IPS-20b (cell line): ENCODE data around the gene APCDD1L.

Experiments
- H3K27ac ChIP-seq: one replicate; pipeline ENCODE4 v1.5.1; 2013; ENCODE audit warnings: low read length
- H3K27me3 ChIP-seq: 2 replicates; pipeline ENCODE4 v1.6.1; 2013; ENCODE audit warnings: mild to moderate bottlenecking, low read length, inconsistent platforms; ENCODE audit not compliant: insufficient read depth
- H3K36me3 ChIP-seq: 2 replicates; pipeline ENCODE4 v1.6.1; 2013; ENCODE audit warnings: low read depth, mild to moderate bottlenecking, inconsistent platforms, low read length, moderate library complexity; ENCODE audit not compliant: insufficient read depth
- H3K4me1 ChIP-seq: 2 replicates; pipeline ENCODE4 v1.6.1; 2013; ENCODE audit warnings: mild to moderate bottlenecking, control low read depth, inconsistent platforms, low read length, moderate library complexity; ENCODE audit not compliant: insufficient read depth
- H3K4me3 ChIP-seq: 2 replicates; pipeline ENCODE4 v1.5.1; 2013; ENCODE audit warnings: mild to moderate bottlenecking, low read length, inconsistent platforms
- H3K9ac ChIP-seq: 2 replicates; pipeline ENCODE4 v1.6.1; 2013; ENCODE audit warnings: low read depth, mild to moderate bottlenecking, inconsistent platforms, low read length, moderate library complexity
- H3K9me3 ChIP-seq: 2 replicates; pipeline ENCODE4 v1.6.1; 2013; ENCODE audit warnings: mild to moderate bottlenecking, low read depth, low read length, inconsistent platforms; ENCODE audit not compliant: insufficient read depth

The APCDD1L gene

GRCh38 chr20:58494923-58495622 lies 20.1 kb downstream of the APCDD1L start:
- Histone ChIP-seq H3K4me3 (no peak overlapping the region), H3K27me3 (no peaks in the 10 kb centered on the region)

DNA sequence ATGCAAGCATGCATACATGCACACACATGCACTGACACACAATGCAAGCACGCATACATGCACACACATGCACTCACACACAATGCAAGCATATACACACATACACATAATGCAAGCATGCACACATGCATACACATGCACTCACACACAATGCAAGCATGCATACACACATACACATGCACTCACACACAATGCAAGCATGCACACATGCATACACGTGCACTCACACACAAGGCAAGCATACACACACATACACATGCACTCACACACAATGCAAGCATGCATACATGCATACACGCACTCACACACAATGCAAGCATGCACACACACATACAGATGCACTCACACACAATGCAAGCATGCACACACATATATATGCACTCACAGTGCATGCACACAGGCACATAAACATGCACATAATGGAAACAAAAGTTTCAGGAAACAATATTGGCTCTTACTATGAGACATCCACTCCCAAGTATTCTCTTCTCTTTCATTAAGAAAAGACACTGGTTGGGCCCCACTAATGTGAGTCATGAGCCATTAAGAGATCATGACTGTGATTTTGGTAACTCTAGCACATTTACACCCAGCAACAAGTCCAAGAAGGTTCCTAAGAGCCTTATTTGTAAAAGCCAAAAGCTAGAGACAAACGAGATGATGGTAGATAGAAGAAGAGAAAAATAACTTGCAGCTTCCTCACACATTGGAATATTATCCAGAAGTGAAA lies 22.2 kb downstream of the APCDD1L start:
- H3K4me3 ChIP-seq, result no peak overlapping the region
- no peak overlapping the region for H3K9ac ChIP-seq
- H3K27me3 ChIP-seq, result no peaks in the 10 kb centered on the region
- H3K36me3 ChIP-seq, result no peaks in the 10 kb centered on the region
- no peaks in the 10 kb centered on the region for H3K4me1 ChIP-seq
- H3K27ac ChIP-seq, result no peak overlapping the region
- H3K9me3 ChIP-seq, result peaks cover 1% of the 10 kb centered on the region; the same call in 1 of the 2 replicates

More at GRCh38 chr20:58494923-58495622, 20.1 kb downstream of the APCDD1L start:
- Histone ChIP-seq H3K4me1 (no peaks in the 10 kb centered on the region), H3K9ac (no peak overlapping the region), H3K9me3 (no peaks in the 10 kb centered on the region), H3K27ac (no peak overlapping the region), H3K36me3 (no peaks in the 10 kb centered on the region)

GRCh38 chr20:58492074-58492718 lies 23.0 kb downstream of the APCDD1L start:
- Histone ChIP-seq H3K4me3 (no peak overlapping the region), H3K27me3 (no peaks in the 10 kb centered on the region), H3K9ac (no peak overlapping the region), H3K9me3 (peaks cover 7% of the 10 kb centered on the region), H3K36me3 (no peaks in the 10 kb centered on the region), H3K27ac (no peak overlapping the region), H3K4me1 (no peaks in the 10 kb centered on the region)

GRCh38 chr20:58486207-58486606 lies 29.0 kb downstream of the APCDD1L start:
- Histone ChIP-seq H3K4me3 (no peak overlapping the region), H3K36me3 (no peaks in the 10 kb centered on the region), H3K27me3 (no peaks in the 10 kb centered on the region), H3K4me1 (peaks cover 7% of the 10 kb centered on the region; the same call in 1 of the 2 replicates), H3K9me3 (peaks cover 19% of the 10 kb centered on the region), H3K27ac (no peak overlapping the region), H3K9ac (no peak overlapping the region)

GRCh38 chr20:58485393-58485792 lies 29.8 kb downstream of the APCDD1L start:
- Histone ChIP-seq H3K27ac (no peak overlapping the region), H3K36me3 (no peaks in the 10 kb centered on the region), H3K4me3 (no peak overlapping the region), H3K9me3 (peaks cover 19% of the 10 kb centered on the region), H3K4me1 (peaks cover 7% of the 10 kb centered on the region; the same call in 1 of the 2 replicates), H3K27me3 (no peaks in the 10 kb centered on the region; the same call in 1 of the 2 replicates), H3K9ac (no peak overlapping the region)

DNA sequence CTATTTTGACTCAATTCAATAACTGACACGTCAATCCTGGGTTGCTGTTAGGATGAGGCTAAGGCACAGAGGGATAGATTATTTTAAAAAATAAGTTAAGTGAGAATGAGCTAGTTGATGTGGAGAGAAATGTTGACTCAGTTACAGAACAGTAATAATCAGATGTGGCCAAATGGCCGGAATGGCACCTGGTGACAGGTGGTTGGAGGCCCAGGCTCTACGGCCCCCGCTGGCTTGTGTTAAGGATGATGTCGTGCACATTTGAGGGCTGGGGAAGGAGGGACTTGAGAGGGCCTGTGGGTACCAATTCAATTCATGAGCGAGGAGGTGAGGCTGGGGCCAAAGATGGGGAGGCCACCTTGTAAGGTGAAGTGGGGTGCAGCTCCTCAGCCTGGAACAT lies 31.7 kb downstream of the APCDD1L start:
- H3K27ac ChIP-seq, result no peak overlapping the region
- H3K27me3 ChIP-seq, result no peaks in the 10 kb centered on the region; the same call in 1 of the 2 replicates
- no peaks in the 10 kb centered on the region for H3K36me3 ChIP-seq
- H3K4me3 ChIP-seq, result no peak overlapping the region
- H3K4me1 ChIP-seq, result peaks cover 7% of the 10 kb centered on the region; the same call in 1 of the 2 replicates
- peaks cover 22% of the 10 kb centered on the region for H3K9me3 ChIP-seq
- no peak overlapping the region for H3K9ac ChIP-seq

DNA sequence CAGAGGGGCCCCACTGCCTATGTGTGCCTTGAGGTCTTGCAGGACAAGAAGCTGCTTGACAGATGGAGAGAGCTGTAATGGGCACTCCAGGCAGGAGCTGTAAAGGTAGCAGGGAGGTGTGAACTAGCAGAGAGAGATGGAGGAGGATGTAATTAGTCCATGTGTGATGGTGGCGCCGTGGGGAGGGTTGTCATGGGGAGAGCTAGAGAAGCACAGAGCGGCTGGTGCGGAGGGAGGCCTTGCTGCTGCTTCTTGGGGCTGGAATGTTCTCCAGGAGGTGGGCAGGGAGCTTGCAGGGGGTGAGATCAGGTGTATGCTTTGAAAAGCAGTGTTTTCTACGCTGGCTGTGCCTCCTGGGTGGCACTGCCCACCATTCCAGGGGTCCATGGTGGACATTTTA lies 32.1 kb downstream of the APCDD1L start:
- no peak overlapping the region for H3K4me3 ChIP-seq
- H3K9ac ChIP-seq, result no peak overlapping the region
- peaks cover 26% of the 10 kb centered on the region for H3K9me3 ChIP-seq
- no peaks in the 10 kb centered on the region for H3K36me3 ChIP-seq
- no peak overlapping the region for H3K27ac ChIP-seq
- peaks cover 7% of the 10 kb centered on the region; the same call in 1 of the 2 replicates for H3K4me1 ChIP-seq
- H3K27me3 ChIP-seq, result no peaks in the 10 kb centered on the region; the same call in 1 of the 2 replicates

- Histone ChIP-seq H3K27me3 (no peaks in the 10 kb centered on the region; the same call in 1 of the 2 replicates), H3K4me1 (peaks cover 7% of the 10 kb centered on the region; the same call in 1 of the 2 replicates), H3K9ac (no peak overlapping the region), H3K27ac (no peak overlapping the region), H3K36me3 (no peaks in the 10 kb centered on the region), H3K4me3 (no peak overlapping the region), H3K9me3 (peaks cover 21% of the 10 kb centered on the region)
Observed at GRCh38 chr20:58482416-58482815, 32.8 kb downstream of the APCDD1L start.

- no peak overlapping the region for H3K27ac ChIP-seq
- no peak overlapping the region; the same call in 1 of the 2 replicates for H3K4me3 ChIP-seq
- H3K9me3 ChIP-seq, result peaks cover 21% of the 10 kb centered on the region
- peaks cover 7% of the 10 kb centered on the region; the same call in 1 of the 2 replicates for H3K4me1 ChIP-seq
- H3K9ac ChIP-seq, result peak overlapping the region; percentile 58; the same call in 1 of the 2 replicates
- no peaks in the 10 kb centered on the region for H3K36me3 ChIP-seq
- H3K27me3 ChIP-seq, result no peaks in the 10 kb centered on the region; the same call in 1 of the 2 replicates
Observed at GRCh38 chr20:58481481-58482021, 33.6 kb downstream of the APCDD1L start.

DNA sequence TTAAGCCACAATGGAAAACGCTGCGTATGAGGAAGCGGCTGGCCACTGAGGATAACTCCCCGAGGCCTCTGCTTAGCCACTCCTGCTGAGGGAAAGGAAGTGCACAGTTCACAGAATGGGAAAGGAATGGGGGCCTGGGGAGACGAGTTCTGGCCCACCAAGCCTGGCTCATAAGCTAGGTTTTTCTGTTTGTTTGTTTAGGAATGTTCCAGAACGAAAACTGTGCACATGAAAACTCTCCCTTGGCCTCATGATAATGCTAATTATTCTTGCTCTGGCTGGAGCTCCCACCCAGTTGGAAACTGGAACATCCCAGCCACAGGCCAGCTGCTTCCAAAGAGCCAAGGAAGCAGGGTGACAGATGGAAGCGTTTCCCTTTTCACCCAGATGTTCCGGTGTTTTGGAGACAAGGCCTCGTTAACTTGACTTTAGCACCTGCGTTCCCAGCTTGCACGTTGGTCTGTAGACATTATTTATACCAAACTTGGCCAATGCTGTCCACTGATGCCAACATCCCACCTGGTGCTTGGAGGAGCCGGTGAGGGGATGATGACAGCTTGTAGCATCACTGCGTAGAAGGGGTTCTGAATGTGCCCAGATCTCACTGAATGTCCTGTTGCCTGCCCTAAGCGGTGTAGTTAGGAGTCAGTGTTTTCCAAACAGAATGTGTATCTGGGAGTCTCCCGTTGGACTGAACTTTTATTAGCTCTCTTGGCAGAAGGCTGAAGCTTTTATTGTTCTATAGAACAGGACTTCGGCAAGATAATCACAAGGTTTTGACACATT lies 34.5 kb downstream of the APCDD1L start:
- Histone ChIP-seq H3K36me3 (no peaks in the 10 kb centered on the region), H3K9ac (no peak overlapping the region), H3K27me3 (no peaks in the 10 kb centered on the region; the same call in 1 of the 2 replicates), H3K4me1 (peaks cover 7% of the 10 kb centered on the region; the same call in 1 of the 2 replicates), H3K4me3 (no peak overlapping the region), H3K9me3 (peaks cover 13% of the 10 kb centered on the region), H3K27ac (no peak overlapping the region)
